SHP77 (cell line): Measurements from ENCODE around the gene TMPRSS9.
A peak's percentile ranks its signal among the peaks of the same experiment; 100 is the strongest.
"Not testable (repeated sequence)": the region's sequence is repeated elsewhere in the genome, so short reads cannot be mapped to it uniquely, and the experiment has no call there.

Source experiments
- DNase-seq, 2 experiments: peaks; one replicate each; lab custom pipeline; 2025; lab: John Stamatoyannopoulos, UW

The TMPRSS9 gene

DNA sequence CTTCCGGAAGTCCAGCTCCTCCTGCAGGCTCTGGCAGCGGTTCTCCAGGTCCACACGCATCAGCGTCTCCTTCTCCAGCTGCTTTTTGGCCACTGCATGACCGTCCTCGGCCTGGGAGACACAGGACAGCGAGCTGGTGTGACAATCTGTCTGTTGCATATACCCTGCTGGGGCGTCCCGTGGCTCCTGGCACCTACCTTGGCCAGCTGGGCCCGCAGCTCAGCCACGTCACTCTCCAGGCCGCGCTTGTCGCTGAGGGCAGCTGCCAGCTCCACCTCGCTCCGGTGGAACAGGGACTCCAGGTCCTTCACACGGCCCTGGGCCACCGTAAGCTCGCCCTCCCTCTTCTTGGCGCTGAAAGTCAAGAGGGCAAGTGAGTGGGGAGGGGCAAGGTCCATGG lies 78.1 kb downstream of the TMPRSS9 start:
- no peak for DNase-seq

DNA sequence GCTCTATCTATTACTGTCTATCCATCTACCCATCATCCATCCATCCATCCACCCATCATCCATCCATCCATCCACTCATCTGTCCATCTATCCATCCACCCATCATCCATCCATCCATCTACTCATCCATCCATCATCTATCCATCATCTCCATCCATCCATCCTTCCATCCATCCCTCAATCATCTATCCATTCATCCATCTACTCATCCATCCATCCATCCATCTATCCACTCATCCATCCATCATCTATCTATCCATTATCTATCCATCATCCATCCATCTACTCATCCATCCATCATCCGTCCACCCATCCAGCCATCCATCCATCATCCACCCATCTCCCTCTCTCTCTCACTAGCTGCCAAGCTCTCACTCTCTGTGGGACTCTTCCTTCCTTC lies 80.5 kb downstream of the TMPRSS9 start:
- no peak for DNase-seq

- no peak for DNase-seq
Measured at GRCh38 chr19:2441096-2441752, 81.2 kb downstream of the TMPRSS9 start.

DNA sequence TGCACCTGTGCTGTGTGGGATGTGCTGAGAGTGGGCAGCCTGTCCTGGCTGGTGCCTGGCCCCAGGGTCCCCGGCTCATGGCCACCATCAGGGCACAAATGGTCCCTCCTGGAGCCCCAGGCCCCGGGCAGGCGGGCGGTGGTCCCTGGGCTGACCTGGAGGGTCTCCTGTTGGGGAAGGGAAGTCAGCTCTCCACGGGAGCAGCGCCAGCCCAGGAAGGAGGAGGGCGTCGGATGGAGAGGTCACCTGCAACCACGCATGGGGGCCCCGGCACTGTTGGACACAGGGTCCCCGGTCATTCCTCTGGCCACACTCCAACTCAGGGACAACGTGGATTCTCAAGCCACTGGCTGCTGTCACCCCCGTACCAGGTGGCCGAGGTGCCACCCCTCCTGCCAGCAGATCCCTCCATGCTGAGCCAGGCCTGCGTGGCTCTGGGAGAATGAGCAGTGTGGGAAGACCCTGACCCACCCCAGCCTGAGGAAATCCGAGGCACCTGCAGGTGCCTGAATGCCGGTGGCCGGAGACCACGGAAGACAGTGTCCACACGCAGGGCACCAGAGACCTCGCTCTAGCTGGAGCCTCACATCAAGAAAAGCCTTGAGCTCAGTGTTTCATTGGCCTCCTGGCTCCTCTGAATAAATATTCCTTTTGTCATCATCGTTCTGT lies 83.2 kb downstream of the TMPRSS9 start:
- DNase-seq, result no peak

- DNase-seq, result no peak
Measured at GRCh38 chr19:2443785-2444182, 83.7 kb downstream of the TMPRSS9 start.

GRCh38 chr19:2444251-2445002 lies 84.4 kb downstream of the TMPRSS9 start:
- DNase-seq, result no peak

- peak; percentile 81 to 93 for DNase-seq
Measured at GRCh38 chr19:2446381-2446780, 86.3 kb downstream of the TMPRSS9 start.

GRCh38 chr19:2449019-2449418 lies 89.0 kb downstream of the TMPRSS9 start:
- no peak for DNase-seq

GRCh38 chr19:2451138-2451537 lies 91.1 kb downstream of the TMPRSS9 start:
- no peak for DNase-seq

- no peak for DNase-seq
Measured at GRCh38 chr19:2451741-2452140, 91.7 kb downstream of the TMPRSS9 start.

- DNase-seq, result no peak
Measured at GRCh38 chr19:2453431-2454025, 93.5 kb downstream of the TMPRSS9 start.

- no peak for DNase-seq
Measured at GRCh38 chr19:2454199-2454961, 94.3 kb downstream of the TMPRSS9 start.

- DNase-seq, result no peak
Measured at GRCh38 chr19:2454962-2455850, 95.1 kb downstream of the TMPRSS9 start.

- no peak for DNase-seq
Measured at GRCh38 chr19:2455851-2456570, 95.9 kb downstream of the TMPRSS9 start.

DNA sequence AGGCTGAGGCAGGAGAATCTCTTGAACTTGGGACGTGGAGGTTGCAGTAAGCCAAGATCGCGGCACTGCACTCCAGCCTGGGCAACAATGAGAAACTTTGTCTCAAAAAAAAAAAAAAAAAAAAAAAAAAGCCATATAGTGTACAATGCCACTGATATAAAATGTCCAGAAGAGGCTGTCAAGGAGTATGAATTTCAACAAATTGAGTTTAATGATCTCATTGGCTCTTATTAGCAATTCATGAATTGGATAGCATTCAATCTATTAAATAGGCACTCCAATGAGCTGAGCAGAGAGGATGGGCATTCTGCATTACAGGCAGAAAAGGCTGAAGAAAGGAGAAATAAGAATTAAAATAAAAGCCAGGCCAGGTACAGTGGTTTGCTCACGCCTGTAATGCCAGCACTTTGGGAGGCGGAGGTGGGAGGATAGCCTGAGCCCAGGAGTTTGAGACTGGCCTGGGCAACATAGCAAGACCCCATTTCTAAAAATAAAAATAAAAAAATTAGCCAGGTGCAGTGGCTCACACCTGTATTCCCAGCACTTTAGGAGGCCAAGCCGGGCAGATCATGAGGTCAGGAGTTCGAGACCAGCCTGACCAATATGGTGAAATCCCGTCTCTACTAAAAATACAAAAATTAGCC lies 97.5 kb downstream of the TMPRSS9 start:
- no peak for DNase-seq

- no peak for DNase-seq
Measured at GRCh38 chr19:2458054-2458453, 98.0 kb downstream of the TMPRSS9 start.

- DNase-seq, result not testable (repeated sequence)
Measured at GRCh38 chr19:2458776-2459175, 98.7 kb downstream of the TMPRSS9 start.

- DNase-seq, result no peak
Measured at GRCh38 chr19:2460245-2460644, 100.2 kb downstream of the TMPRSS9 start.

DNA sequence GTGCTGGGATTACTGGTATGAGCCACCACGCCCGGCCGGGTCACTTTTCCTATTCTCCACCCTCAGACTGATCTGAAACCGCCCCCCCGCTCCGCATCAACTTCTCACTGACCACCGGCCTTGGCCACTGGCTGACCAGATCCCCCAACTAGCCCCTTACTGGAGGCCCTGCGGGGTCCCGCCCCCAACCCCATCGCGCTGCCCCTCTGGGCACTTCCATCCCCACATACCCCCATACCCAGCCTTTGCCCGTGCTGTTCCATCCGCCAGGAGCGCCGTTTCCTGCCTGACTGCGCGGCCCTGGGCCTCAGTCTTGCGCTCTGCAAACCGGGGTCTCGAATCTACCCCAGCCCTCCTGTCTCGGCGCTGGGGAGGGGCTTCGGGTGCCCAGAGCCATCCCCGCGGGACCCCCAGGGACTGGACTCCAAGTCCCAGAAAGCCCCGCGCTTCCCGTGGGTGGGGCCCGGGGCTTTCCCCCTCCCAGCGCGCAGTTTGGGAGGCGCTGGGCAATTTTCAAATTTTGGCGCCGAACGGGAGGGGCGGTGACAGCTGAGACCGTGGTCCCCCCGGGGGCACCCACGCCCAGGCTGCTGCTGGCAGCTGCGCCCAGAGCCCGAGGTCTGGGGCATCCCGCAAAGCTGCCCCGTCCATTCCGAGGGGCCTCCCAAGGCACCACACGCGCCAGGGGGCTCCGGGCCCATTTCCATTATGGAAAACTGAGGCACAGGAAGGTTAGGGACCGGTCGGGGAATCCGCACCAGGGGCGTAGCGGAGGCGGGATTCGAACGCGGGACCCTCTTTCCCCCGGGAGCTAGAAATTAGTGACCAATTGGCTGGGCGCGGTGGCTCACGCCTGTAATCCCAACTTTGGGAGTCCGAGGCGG lies 101.9 kb downstream of the TMPRSS9 start:
- DNase-seq, result no peak
